Fibroblast of lung (primary cell): ENCODE results near the gene PLXNA4. TPM values are rescaled to one million over a fixed set of nuclear protein-coding genes. Genes with fewer than 3 reads are reported as not detected.

Experiments used
- DNase-seq, 2 donors: peaks; one replicate each; pipeline versions ENCODE4 v3.0.0 to v3.0.0-alpha.2; 2010; ENCODE audit warnings: low read depth in 2 of 2
- H2AFZ ChIP-seq: 2 replicates; pipeline ENCODE4 v1.5.1; 2012; ENCODE audit warnings: low read length, control low read depth, inconsistent platforms
- H3K27ac ChIP-seq: 2 replicates; pipeline ENCODE4 v1.5.1; 2011; ENCODE audit warnings: low read length, control low read depth; ENCODE audit not compliant: insufficient read depth
- H3K27me3 ChIP-seq: 2 replicates; pipeline ENCODE4 v1.5.1; 2011; ENCODE audit warnings: mild to moderate bottlenecking, low read length; ENCODE audit not compliant: control insufficient read depth, insufficient read depth
- H3K36me3 ChIP-seq: 2 replicates; pipeline ENCODE4 v1.5.1; 2011; ENCODE audit warnings: low read length; ENCODE audit not compliant: control insufficient read depth, insufficient read depth
- H3K4me1 ChIP-seq: 2 replicates; pipeline ENCODE4 v1.5.1; 2011; ENCODE audit warnings: low read length; ENCODE audit not compliant: control insufficient read depth, insufficient read depth; ENCODE audit errors: extremely low read depth
- H3K4me2 ChIP-seq: 2 replicates; pipeline ENCODE4 v1.5.1; 2011; ENCODE audit warnings: low read length, control low read depth; ENCODE audit not compliant: insufficient read depth; ENCODE audit errors: extremely low read depth
- H3K4me3 ChIP-seq, 4 experiments: fragments of 200-600 bp in 1 of 4; sonication (generic) in 1 of 4; replicated peaks in 1 of 4; 2 replicates each; pipeline ENCODE4 v1.5.1; 2011 to 2016; ENCODE audit warnings: low read length in 4 of 4, low read depth in 3 of 4, mild to moderate bottlenecking in 3 of 4, control low read depth in 2 of 4, inconsistent platforms in 1 of 4, mixed read lengths in 1 of 4; ENCODE audit not compliant: insufficient read depth in 1 of 4; ENCODE audit errors: control extremely low read depth in 1 of 4
- H3K79me2 ChIP-seq: 2 replicates; pipeline ENCODE4 v1.5.1; 2012; ENCODE audit warnings: mild to moderate bottlenecking, low read length, inconsistent platforms; ENCODE audit not compliant: control insufficient read depth, insufficient read depth
- H3K9ac ChIP-seq: 2 replicates; pipeline ENCODE4 v1.5.1; 2011; ENCODE audit warnings: mild to moderate bottlenecking, low read length, control low read depth; ENCODE audit not compliant: insufficient read depth
- H3K9me3 ChIP-seq: 2 replicates; pipeline ENCODE4 v1.5.1; 2012; ENCODE audit warnings: low read depth, low read length; ENCODE audit not compliant: control insufficient read depth, insufficient read depth
- H4K20me1 ChIP-seq: 2 replicates; pipeline ENCODE4 v1.5.1; 2011; ENCODE audit warnings: low read length; ENCODE audit not compliant: control insufficient read depth, insufficient read depth; ENCODE audit errors: extremely low read depth
- EZH2 ChIP-seq: IDR thresholded peaks from 2 replicates; pipeline ENCODE4 v1.5.1; 2012; ENCODE audit warnings: low read length, control low read depth, mild to moderate bottlenecking; ENCODE audit errors: missing control alignments
- polyA plus RNA-seq, 2 donors: library from polyadenylated mRNA; depleted of rRNA in 1 of 2; stranded (reverse) in 1 of 2; unstranded in 1 of 2; fragments of >200 nt; gene quantifications; 2 replicates each; pipeline ENCODE4 v1.2.1, GENCODE V29; 2011 to 2012; ENCODE audit warnings: missing spikeins in 1 of 2
- total RNA-seq: library from RNA; depleted of rRNA; stranded (reverse); fragments of >200 nt; gene quantifications from 2 replicates; pipeline ENCODE4 v1.2.1, GENCODE V29; 2014
- TF ChIP-seq, protein P1 (sequence below), 2 donors: IDR thresholded peaks in 1 of 2; conservative IDR thresholded peaks in 1 of 2; 1 replicate in 1 of 2; 2 replicates in 1 of 2; pipeline ENCODE4 v1.5.1; 2011 to 2012; ENCODE audit warnings: low read length in 2 of 2, control low read depth in 1 of 2, inconsistent platforms in 1 of 2, low read depth in 1 of 2, mild to moderate bottlenecking in 1 of 2

The PLXNA4 gene
- total and polyA plus RNA-seq, 2 donors (not counting 1 experiment from before 2014, with no cell fraction given): 1.2 to 1.5 TPM

DNA sequence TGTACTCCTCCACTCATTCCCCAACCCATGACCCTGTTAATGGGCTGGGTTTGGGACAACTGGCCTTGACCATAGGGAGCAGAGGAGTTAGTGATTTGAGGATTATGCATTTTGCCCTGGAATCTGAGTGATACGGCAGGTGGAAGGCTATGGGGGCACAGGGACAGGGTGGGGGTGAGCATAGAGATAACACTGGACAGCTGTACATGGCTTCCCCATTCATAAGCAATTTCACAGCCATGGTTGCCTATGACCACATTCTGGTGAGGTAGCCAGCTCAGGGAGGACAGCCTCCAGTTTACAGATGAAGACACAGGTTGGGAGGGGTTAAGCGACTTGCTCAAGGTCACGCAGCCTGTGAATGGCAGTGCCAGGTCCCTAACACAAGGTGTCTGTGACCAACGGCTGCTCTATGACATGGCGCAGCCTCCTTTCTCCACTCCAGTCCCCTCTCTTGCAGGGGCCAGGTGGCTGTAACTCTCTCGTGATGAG lies 319.5 kb downstream of the PLXNA4 start:
- no peak overlapping the region for H3K4me3 ChIP-seq
- H3K79me2 ChIP-seq: no peaks in the 10 kb centered on the region
- no peak overlapping the region for H3K4me2 ChIP-seq
- no peak for DNase-seq
- H3K4me1 ChIP-seq: no peaks in the 10 kb centered on the region
- H2AFZ ChIP-seq: no peak overlapping the region
- H3K27me3 ChIP-seq: no peaks in the 10 kb centered on the region
- no peak overlapping the region for H3K9ac ChIP-seq
- H3K36me3 ChIP-seq: no peaks in the 10 kb centered on the region
- H3K27ac ChIP-seq: no peak overlapping the region
- TF ChIP-seq, protein P1, sequence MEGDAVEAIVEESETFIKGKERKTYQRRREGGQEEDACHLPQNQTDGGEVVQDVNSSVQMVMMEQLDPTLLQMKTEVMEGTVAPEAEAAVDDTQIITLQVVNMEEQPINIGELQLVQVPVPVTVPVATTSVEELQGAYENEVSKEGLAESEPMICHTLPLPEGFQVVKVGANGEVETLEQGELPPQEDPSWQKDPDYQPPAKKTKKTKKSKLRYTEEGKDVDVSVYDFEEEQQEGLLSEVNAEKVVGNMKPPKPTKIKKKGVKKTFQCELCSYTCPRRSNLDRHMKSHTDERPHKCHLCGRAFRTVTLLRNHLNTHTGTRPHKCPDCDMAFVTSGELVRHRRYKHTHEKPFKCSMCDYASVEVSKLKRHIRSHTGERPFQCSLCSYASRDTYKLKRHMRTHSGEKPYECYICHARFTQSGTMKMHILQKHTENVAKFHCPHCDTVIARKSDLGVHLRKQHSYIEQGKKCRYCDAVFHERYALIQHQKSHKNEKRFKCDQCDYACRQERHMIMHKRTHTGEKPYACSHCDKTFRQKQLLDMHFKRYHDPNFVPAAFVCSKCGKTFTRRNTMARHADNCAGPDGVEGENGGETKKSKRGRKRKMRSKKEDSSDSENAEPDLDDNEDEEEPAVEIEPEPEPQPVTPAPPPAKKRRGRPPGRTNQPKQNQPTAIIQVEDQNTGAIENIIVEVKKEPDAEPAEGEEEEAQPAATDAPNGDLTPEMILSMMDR (conservative IDR thresholded peaks at IDR 0.05 in 1 of 2, IDR thresholded peaks at IDR 0.05 in 1 of 2; ENCODE audit: low read depth in 1 of 2, low read length in 2 of 2): no peak
- TF ChIP-seq EZH2: no peak
- no peaks in the 10 kb centered on the region for H4K20me1 ChIP-seq
- no peaks in the 10 kb centered on the region for H3K9me3 ChIP-seq

DNA sequence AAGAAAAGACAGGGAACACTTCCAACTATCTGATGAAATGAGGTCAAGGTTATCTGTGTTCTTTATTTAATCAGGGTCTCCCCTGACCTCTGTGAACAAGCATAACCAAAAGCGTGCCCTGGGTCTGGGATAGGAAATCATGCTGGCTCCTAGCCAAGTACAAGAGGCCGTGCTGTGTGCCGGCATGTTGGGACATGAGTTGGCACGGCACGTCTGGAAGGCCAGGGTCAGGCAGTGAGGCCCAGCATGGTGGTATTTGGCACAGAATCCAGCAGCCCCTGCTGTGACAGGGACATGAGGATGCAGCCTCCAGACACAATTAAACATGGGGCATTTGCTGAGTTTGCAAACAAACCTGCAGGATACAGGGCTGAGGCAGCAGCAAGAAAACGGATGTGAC lies 320.4 kb downstream of the PLXNA4 start:
- no peaks in the 10 kb centered on the region for H3K36me3 ChIP-seq
- H3K9ac ChIP-seq: no peak overlapping the region
- H3K27me3 ChIP-seq: no peaks in the 10 kb centered on the region
- no peak overlapping the region for H3K27ac ChIP-seq
- H3K9me3 ChIP-seq: no peaks in the 10 kb centered on the region
- no peak overlapping the region for H2AFZ ChIP-seq
- no peaks in the 10 kb centered on the region for H4K20me1 ChIP-seq
- H3K4me1 ChIP-seq: no peaks in the 10 kb centered on the region
- H3K4me3 ChIP-seq: no peak overlapping the region
- H3K4me2 ChIP-seq: no peak overlapping the region
- TF ChIP-seq, protein P1 (conservative IDR thresholded peaks at IDR 0.05 in 1 of 2, IDR thresholded peaks at IDR 0.05 in 1 of 2; ENCODE audit: low read depth in 1 of 2, low read length in 2 of 2): no peak
- no peak for TF ChIP-seq EZH2
- H3K79me2 ChIP-seq: no peaks in the 10 kb centered on the region
- DNase-seq: no peak

DNA sequence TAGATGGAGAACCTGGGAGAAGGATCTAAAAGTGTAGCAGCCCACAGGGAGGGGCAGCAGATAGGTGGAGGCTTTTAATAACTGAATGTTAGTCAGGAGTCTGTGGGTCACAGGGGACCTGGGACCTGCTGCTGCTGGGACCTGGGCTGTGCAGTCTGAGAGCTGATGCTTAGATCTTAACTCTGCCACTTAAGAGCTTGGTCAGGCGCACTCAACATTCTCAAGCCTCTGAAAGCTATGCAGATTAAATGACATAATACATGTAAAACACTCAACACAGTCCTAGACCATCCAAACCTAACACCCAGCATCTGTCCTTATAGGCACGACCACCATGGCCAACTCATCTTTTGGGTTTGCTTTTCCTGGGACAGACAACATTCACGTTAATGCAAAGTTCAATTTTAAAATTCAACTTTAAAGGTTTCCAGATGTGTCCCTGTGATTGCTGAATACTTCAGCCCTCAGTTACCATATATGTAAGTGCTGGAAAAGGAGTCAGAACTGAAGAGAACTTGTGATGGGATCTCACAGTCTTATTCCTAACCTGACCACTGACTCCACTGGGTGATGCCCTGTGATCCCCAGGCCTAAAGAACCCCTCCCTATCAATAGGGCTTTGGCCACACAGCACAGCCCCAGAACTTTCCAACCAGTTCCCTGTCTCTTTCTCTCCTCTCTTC lies 321.0 kb downstream of the PLXNA4 start:
- no peak overlapping the region for H3K27ac ChIP-seq
- no peaks in the 10 kb centered on the region for H3K79me2 ChIP-seq
- TF ChIP-seq, protein P1 (conservative IDR thresholded peaks at IDR 0.05 in 1 of 2, IDR thresholded peaks at IDR 0.05 in 1 of 2; ENCODE audit: low read depth in 1 of 2, low read length in 2 of 2): no peak
- TF ChIP-seq EZH2: no peak
- H2AFZ ChIP-seq: no peak overlapping the region
- H3K27me3 ChIP-seq: no peaks in the 10 kb centered on the region
- no peak overlapping the region for H3K4me2 ChIP-seq
- H4K20me1 ChIP-seq: no peaks in the 10 kb centered on the region
- H3K9ac ChIP-seq: no peak overlapping the region
- no peak overlapping the region for H3K4me3 ChIP-seq
- no peaks in the 10 kb centered on the region for H3K4me1 ChIP-seq
- no peaks in the 10 kb centered on the region for H3K36me3 ChIP-seq
- no peak for DNase-seq
- H3K9me3 ChIP-seq: no peaks in the 10 kb centered on the region
